Measurements from ENCODE around the gene CACFD1.

DNA sequence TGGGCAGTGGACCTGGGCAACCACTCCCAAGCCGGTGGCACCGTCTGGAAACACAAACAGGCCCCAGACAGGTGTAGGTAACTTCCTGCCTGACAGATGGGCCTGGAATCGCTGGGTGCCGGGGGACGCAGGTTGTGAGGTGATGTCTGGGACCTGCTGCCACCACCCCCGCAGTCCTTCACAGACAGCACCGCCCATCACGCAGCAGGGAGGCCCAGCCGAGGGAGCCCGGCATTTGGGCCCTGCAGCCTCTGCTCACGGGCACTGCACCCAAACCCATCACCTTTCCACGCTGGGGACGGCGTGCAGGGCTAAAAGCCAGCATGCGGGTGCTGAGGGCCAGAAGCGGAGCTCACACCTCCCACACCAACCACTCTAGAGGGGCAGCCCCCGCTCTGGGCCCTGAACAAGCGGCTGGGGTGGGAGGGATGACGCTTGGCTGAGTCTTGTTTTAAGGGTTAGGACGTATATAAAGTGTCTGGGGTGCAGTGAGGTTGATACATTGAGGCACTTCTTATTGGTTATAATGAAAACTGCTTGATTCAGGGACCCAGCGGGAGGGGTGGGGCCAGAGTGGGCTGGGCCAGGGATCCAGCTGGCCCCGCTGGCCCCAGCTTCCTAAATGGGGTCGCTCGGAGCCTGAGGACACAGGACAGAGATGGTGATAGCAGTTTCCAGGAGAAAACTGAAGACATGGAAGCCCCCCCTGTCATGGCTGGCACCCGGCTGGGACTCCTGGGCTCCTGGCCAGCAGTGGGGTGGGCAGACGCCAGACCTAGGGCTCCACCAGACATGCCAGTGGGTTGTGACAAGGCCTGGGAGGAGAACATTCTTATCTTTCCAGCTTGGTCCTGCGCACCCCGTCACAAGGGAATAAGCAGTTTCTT lies 53.7 kb downstream of the CACFD1 start:
- TF ChIP-seq CTCF (IDR thresholded peaks at IDR 0.05), result no peak
- no peak for TF ChIP-seq POLR2A (IDR thresholded peaks at IDR 0.05)

All from vagina (tissue), 2 donors.